ENCODE results near the gene PPP5C. TPM values are rescaled to one million over a fixed set of nuclear protein-coding genes. Genes with fewer than 3 reads are reported as not detected.

The PPP5C gene
- total RNA-seq, result 48.9 TPM
- long read RNA-seq, transcript PPP5C-201 (13 exons, 2,109 nt), result major isoform, 66 of 92 reads
- long read RNA-seq, partial matches to known transcripts, result 9 of 92 reads
- long read RNA-seq, other reads (novel, unspliced or antisense), result 14 of 92 reads

GRCh38 chr19:46346821-46347571, at the start of gene PPP5C:
Gene PPP5C, plus strand, starts transcription at chr19:46347087. Its CDS starts 10 bp downstream, at chr19:46347097.
- Histone ChIP-seq H3K9me3 (no peaks in the 10 kb centered on the region), H3K4me1 (peaks cover 48% of the 10 kb centered on the region), H3K4me3 (peak within 1 kb of the TSS; percentile 100), H3K27ac (peak within 1 kb of the TSS; percentile 92), H3K36me3 (peaks cover 3% of the 10 kb centered on the region), H3K27me3 (ENCODE audit: low read depth) (no peaks in the 10 kb centered on the region)
- intact Hi-C loops (cut with DNase I), result no loop called here
- peak; percentile 93 for ATAC-seq
- DNase-seq, result peak; percentile 95
- TF ChIP-seq CTCF (IDR thresholded peaks at IDR 0.05), result peak; percentile 60

- H3K36me3 ChIP-seq, result no peaks in the 10 kb centered on the region
- peak; percentile 37 for TF ChIP-seq CTCF (IDR thresholded peaks at IDR 0.05)
- H3K4me3 ChIP-seq, result peak overlapping the region; percentile 55
- H3K4me1 ChIP-seq, result peaks cover 59% of the 10 kb centered on the region
- peak; percentile 16 to 65 for ATAC-seq
- peak; percentile 69 for DNase-seq
- H3K9me3 ChIP-seq, result no peaks in the 10 kb centered on the region
- intact Hi-C loops (cut with DNase I), result no loop called here
- peak overlapping the region; percentile 88 for H3K27ac ChIP-seq
- no peaks in the 10 kb centered on the region for H3K27me3 ChIP-seq (ENCODE audit: low read depth)
Measured at GRCh38 chr19:46297700-46298478, 49.0 kb upstream of the PPP5C start.

- DNase-seq (no peak), ATAC-seq (peak in 1 of 2 donors; percentile 0)
- peaks cover 5% of the 10 kb centered on the region for H3K36me3 ChIP-seq
- H3K4me3 ChIP-seq, result peak overlapping the region; percentile 55
- TF ChIP-seq CTCF (IDR thresholded peaks at IDR 0.05), result no peak
- no peaks in the 10 kb centered on the region for H3K27me3 ChIP-seq (ENCODE audit: low read depth)
- H3K27ac ChIP-seq, result peak overlapping the region; percentile 88
- intact Hi-C loops (cut with DNase I), result no loop called here
- H3K9me3 ChIP-seq, result no peaks in the 10 kb centered on the region
- H3K4me1 ChIP-seq, result peaks cover 66% of the 10 kb centered on the region
Measured at GRCh38 chr19:46298479-46299003, 48.3 kb upstream of the PPP5C start.

- H3K4me3 ChIP-seq, result peak overlapping the region; percentile 55
- peak overlapping the region; percentile 88 for H3K27ac ChIP-seq
- intact Hi-C loops (cut with DNase I), result no loop called here
- H3K36me3 ChIP-seq, result peaks cover 10% of the 10 kb centered on the region
- DNase-seq (peak; percentile 95), ATAC-seq (peak; percentile 79 to 86)
- H3K4me1 ChIP-seq, result peaks cover 71% of the 10 kb centered on the region
- H3K9me3 ChIP-seq, result no peaks in the 10 kb centered on the region
- H3K27me3 ChIP-seq (ENCODE audit: low read depth), result no peaks in the 10 kb centered on the region
- TF ChIP-seq CTCF (IDR thresholded peaks at IDR 0.05), result no peak
Measured at GRCh38 chr19:46299004-46299509, 47.8 kb upstream of the PPP5C start.

- H3K27me3 ChIP-seq (ENCODE audit: low read depth), result no peaks in the 10 kb centered on the region
- peak overlapping the region; percentile 55 for H3K4me3 ChIP-seq
- DNase-seq (no peak), ATAC-seq (no peak)
- peak overlapping the region; percentile 88 for H3K27ac ChIP-seq
- peaks cover 77% of the 10 kb centered on the region for H3K4me1 ChIP-seq
- peaks cover 16% of the 10 kb centered on the region for H3K36me3 ChIP-seq
- intact Hi-C loops (cut with DNase I), result no loop called here
- H3K9me3 ChIP-seq, result no peaks in the 10 kb centered on the region
- TF ChIP-seq CTCF (IDR thresholded peaks at IDR 0.05), result no peak
Measured at GRCh38 chr19:46299695-46300094, 47.2 kb upstream of the PPP5C start.

Measured in lower lobe of right lung (tissue), 2 donors.